ENCODE results near the gene NRP1. TPM values are rescaled to one million over a fixed set of nuclear protein-coding genes. Genes with fewer than 3 reads are reported as not detected.
"Not testable (repeated sequence)": the region's sequence is repeated elsewhere in the genome, so short reads cannot be mapped to it uniquely, and the experiment has no call there.

The NRP1 gene
- total and polyA plus RNA-seq, 9 donors = 80.1 to 140 (median 112) TPM

DNA sequence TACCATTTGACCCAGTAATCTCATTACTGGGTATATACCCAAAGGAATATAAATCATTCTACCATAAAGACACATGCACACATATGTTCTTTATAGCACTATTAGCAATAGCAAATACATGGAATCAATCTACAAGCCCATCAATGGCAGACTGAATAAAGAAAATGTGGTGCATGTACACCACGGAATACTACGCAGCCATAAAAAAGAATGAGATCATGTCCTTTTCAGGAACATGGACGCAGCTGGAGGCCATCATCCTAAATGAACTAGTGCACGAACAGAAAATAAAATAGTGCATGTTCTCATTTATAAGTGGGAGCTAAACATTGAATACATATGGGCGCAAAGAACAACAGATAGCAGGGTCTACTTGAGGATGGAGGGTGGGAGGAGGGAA lies 26.6 kb downstream of the NRP1 start:
- DNase-seq = no peak
- Histone ChIP-seq H3K27me3 (ENCODE audit: control insufficient read depth, insufficient read depth, low read length) (no peaks in the 10 kb centered on the region), H3K4me3 (ENCODE audit: low read length) (no peak overlapping the region), H3K36me3 (ENCODE audit: control insufficient read depth, insufficient read depth, low read length) (peaks cover 10% of the 10 kb centered on the region), H3K9me3 (replicated peaks; ENCODE audit: control insufficient read depth, low read depth, low read length) (peaks cover 4% of the 10 kb centered on the region), H3K4me1 (ENCODE audit: control insufficient read depth, insufficient read depth, low read length) (peaks cover 10% of the 10 kb centered on the region), H3K27ac (ENCODE audit: low read length) (no peak overlapping the region)
- WGBS (ENCODE audit: insufficient coverage) = 100% methylated on average over 3 of the region's 5 CpGs

DNA sequence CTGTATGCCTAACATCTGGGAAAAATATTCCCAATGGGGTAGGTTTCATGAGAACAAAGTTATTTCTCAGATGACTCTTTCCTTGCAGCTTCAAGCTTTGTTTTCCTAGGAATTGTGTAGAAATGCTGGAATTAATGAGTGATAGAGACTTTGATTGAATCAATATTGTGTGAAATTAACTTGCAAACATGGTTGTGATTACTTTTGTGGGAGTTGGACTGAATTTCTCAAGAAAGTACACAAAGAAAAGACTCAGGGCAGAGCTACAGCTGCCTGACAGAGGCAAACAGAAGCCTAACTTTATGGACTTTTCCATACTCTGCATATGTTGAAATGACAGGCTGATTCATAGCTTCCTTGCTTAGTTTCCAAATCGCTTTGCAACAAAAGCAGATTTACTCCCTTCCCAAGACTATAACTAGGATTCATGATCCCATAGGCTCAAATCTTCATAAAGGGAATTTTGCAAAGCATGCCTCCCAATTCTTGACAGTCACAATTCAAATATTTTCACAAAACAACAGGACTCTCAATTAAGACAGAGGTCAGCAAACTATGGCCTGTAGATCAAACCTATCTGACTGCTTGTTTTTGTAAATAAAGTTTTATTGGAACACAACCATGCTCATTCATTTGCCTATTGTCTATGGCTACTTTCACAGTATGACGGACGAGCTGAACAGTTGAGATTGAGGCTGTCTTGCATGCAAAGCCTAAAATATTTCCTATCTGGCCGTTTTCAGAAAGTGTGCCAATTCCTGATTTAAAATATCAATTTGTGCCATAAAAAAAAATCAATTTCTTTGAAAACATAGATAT lies 27.6 kb downstream of the NRP1 start:
- peaks cover 17% of the 10 kb centered on the region for H3K4me1 ChIP-seq (ENCODE audit: control insufficient read depth, insufficient read depth, low read length)

DNA sequence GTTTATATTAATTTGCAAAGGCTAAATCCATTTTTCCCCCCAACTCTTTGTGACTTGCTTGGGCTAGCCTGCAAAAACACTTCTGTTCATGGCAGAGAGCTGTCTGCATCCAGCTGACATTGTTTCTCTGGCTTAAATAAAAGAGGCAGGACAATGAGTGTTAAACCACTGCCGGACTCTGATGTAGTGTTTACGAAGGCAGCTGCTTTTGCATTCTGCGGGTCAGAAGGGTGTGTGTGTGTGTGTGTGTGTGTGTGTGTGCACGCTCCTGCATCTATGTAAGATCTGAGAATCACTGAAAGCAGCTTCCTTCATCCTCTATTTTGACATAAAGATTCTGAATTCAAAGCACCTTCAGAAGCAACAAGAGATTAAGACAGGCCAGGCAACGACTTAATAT lies 28.3 kb downstream of the NRP1 start:
- DNase-seq = peak; percentile 68
- H3K36me3 ChIP-seq (ENCODE audit: control insufficient read depth, insufficient read depth, low read length) = peaks cover 10% of the 10 kb centered on the region
- peak overlapping the region; percentile 1 for H3K27ac ChIP-seq (ENCODE audit: low read length)
- H3K27me3 ChIP-seq (ENCODE audit: control insufficient read depth, insufficient read depth, low read length) = no peaks in the 10 kb centered on the region
- peaks cover 4% of the 10 kb centered on the region for H3K9me3 ChIP-seq (replicated peaks; ENCODE audit: control insufficient read depth, low read depth, low read length)
- peaks cover 16% of the 10 kb centered on the region for H3K4me1 ChIP-seq (ENCODE audit: control insufficient read depth, insufficient read depth, low read length)
- WGBS (ENCODE audit: insufficient coverage) = no CpG with 5 or more reads among the region's 5 CpGs
- H3K4me3 ChIP-seq (ENCODE audit: low read length) = no peak overlapping the region

More for the DNA sequence above, 27.6 kb downstream of the NRP1 start:
- 25% methylated on average over 1 of the region's 4 CpGs for WGBS (ENCODE audit: insufficient coverage)
- Histone ChIP-seq H3K9me3 (replicated peaks; ENCODE audit: control insufficient read depth, low read depth, low read length) (peaks cover 4% of the 10 kb centered on the region), H3K4me3 (ENCODE audit: low read length) (no peak overlapping the region), H3K27me3 (ENCODE audit: control insufficient read depth, insufficient read depth, low read length) (no peaks in the 10 kb centered on the region), H3K36me3 (ENCODE audit: control insufficient read depth, insufficient read depth, low read length) (peaks cover 10% of the 10 kb centered on the region), H3K27ac (ENCODE audit: low read length) (peak overlapping the region; percentile 26)
- DNase-seq = peak; percentile 80

DNA sequence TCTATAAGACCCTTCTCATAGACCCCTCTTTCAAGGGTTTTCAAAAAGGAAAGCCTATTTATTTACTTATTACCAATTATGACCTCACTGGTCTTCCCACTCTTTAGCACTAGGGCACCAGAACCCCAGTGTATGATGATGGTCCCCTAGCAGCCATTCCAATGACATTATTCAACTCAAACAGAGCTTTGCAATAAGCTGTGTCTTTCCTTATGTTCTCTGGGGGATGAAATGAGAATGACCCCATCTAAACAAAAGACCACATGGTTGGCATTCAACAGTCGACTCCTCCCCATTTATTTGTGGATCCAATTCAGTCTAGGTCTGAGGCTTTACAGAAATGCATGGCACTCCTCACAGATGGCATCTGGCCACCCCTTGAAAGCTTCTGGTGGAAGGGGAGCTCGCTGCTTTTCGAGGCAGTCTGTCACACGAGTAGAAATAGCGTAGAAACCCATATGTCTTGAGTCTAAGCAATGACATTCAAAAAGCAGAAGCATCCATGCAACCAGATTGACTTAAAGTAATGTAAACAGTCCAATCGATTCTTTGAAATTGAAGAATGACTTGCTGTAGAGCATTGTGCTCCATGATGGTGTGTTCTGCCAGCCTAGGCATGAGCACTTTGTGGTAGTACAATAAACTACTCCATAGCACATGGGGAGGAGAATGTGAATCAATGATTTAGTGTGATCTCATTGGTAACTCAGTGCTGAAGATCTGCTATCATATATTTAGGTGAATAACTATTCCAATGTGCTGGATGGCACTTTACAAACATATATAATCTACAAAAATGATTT lies 29.8 kb downstream of the NRP1 start:
- Histone ChIP-seq H3K4me1 (ENCODE audit: control insufficient read depth, insufficient read depth, low read length) (peaks cover 14% of the 10 kb centered on the region), H3K27me3 (ENCODE audit: control insufficient read depth, insufficient read depth, low read length) (no peaks in the 10 kb centered on the region), H3K27ac (ENCODE audit: low read length) (peak overlapping the region; percentile 42), H3K9me3 (replicated peaks; ENCODE audit: control insufficient read depth, low read depth, low read length) (peaks cover 4% of the 10 kb centered on the region), H3K36me3 (ENCODE audit: control insufficient read depth, insufficient read depth, low read length) (peaks cover 8% of the 10 kb centered on the region), H3K4me3 (ENCODE audit: low read length) (no peak overlapping the region)
- WGBS (ENCODE audit: insufficient coverage) = 92% methylated on average over 2 of the region's 6 CpGs
- DNase-seq = no peak

DNA sequence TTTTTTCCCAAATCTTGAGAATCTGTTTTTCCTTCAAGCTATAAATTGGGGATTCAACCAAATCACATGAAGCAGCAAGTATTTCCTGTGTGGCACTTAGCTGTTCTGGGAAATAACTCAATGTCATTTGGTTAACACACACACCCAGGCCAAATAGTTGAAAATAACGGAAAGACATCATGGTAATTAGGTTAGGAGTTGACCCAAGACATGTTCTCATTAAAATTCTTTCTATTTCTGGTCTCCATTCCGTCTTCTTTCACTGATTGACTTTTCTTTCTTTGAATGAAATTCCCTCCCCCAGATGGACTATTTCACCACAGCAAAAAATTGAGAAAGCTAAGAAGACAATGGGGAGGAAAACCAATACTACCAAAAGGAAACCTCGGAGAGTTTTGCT lies 30.5 kb downstream of the NRP1 start:
- WGBS (ENCODE audit: insufficient coverage) = 80% methylated on average over 1 of the region's 3 CpGs
- Histone ChIP-seq H3K4me3 (ENCODE audit: low read length) (no peak overlapping the region), H3K36me3 (ENCODE audit: control insufficient read depth, insufficient read depth, low read length) (peaks cover 8% of the 10 kb centered on the region), H3K27ac (ENCODE audit: low read length) (peak overlapping the region; percentile 42), H3K9me3 (replicated peaks; ENCODE audit: control insufficient read depth, low read depth, low read length) (peaks cover 4% of the 10 kb centered on the region), H3K27me3 (ENCODE audit: control insufficient read depth, insufficient read depth, low read length) (no peaks in the 10 kb centered on the region), H3K4me1 (ENCODE audit: control insufficient read depth, insufficient read depth, low read length) (peaks cover 18% of the 10 kb centered on the region)
- no peak for DNase-seq

DNA sequence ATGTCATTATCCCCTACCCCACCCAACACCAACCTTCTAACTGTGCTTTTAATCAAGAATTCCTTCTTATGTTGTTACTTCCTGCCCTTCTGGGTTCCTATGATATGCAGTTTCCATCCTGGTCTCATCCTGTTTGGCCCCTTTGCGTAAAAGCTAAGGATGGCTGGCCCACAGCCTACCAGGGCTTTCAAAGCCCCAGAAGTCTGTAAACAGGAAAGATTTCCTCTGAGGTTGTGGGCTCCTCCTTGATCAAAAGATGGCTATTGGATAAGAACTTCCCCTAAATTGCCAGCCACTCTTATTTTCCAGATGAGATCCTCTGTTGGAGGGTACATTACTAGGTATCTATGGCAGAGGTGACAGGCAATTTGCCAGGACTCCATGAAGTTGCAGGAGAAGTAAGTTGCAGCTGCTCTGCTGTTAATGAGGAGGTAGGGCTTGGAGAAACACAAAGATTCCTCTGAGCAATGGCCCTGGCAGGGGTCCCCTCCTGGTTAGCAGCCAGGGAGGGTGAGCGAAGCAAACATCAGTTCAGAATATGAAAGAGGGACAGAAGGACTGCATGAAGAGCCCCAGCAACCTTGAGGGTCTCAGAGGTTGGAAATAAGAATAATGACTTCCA lies 32.1 kb downstream of the NRP1 start:
- 60% methylated on average over 1 of the region's 2 CpGs for WGBS (ENCODE audit: insufficient coverage)
- H3K4me1 ChIP-seq (ENCODE audit: control insufficient read depth, insufficient read depth, low read length) = peaks cover 23% of the 10 kb centered on the region
- H3K27ac ChIP-seq (ENCODE audit: low read length) = peak overlapping the region; percentile 69
- no peak overlapping the region for H3K4me3 ChIP-seq (ENCODE audit: low read length)
- H3K36me3 ChIP-seq (ENCODE audit: control insufficient read depth, insufficient read depth, low read length) = peaks cover 8% of the 10 kb centered on the region
- peak; percentile 71 for DNase-seq
- H3K9me3 ChIP-seq (replicated peaks; ENCODE audit: control insufficient read depth, low read depth, low read length) = no peaks in the 10 kb centered on the region
- no peaks in the 10 kb centered on the region for H3K27me3 ChIP-seq (ENCODE audit: control insufficient read depth, insufficient read depth, low read length)

DNA sequence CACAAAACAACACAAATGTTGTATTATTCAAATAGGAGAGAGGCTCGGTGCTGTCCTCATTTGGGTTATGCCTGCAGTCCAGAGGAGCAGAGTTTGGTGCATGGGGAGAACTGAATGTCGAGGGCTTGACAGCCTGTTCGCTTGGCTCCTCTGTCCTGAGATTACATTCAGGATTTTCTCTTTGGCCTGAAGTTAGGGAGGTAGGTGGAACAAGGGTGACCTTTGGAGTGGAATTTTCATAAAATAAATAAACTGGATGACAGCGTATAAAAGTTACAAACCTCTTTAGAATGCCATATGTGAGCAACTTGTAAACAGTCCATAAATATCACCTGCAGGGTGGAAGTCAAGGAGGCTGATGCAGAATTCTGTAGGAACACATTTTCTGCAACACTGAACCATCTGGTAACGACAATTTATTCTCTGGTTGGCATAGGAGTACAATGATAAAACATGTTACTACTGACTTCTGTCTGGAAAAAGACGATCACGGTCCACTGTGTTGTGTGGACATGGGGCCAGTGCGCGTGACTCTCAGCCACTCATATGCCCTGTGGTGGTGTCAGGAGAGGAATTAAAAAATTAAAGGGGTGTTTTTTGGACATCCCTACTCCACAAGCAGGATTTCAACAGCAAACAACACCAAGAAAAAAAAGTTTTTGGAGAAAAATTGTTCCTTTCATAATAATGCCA lies 33.2 kb downstream of the NRP1 start:
- peaks cover 12% of the 10 kb centered on the region for H3K36me3 ChIP-seq (ENCODE audit: control insufficient read depth, insufficient read depth, low read length)
- DNase-seq = no peak
- WGBS (ENCODE audit: insufficient coverage) = 66% methylated on average over 3 of the region's 9 CpGs
- H3K9me3 ChIP-seq (replicated peaks; ENCODE audit: control insufficient read depth, low read depth, low read length) = no peaks in the 10 kb centered on the region
- no peak overlapping the region for H3K27ac ChIP-seq (ENCODE audit: low read length)
- peaks cover 26% of the 10 kb centered on the region for H3K4me1 ChIP-seq (ENCODE audit: control insufficient read depth, insufficient read depth, low read length)
- H3K4me3 ChIP-seq (ENCODE audit: low read length) = no peak overlapping the region
- H3K27me3 ChIP-seq (ENCODE audit: control insufficient read depth, insufficient read depth, low read length) = no peaks in the 10 kb centered on the region

DNA sequence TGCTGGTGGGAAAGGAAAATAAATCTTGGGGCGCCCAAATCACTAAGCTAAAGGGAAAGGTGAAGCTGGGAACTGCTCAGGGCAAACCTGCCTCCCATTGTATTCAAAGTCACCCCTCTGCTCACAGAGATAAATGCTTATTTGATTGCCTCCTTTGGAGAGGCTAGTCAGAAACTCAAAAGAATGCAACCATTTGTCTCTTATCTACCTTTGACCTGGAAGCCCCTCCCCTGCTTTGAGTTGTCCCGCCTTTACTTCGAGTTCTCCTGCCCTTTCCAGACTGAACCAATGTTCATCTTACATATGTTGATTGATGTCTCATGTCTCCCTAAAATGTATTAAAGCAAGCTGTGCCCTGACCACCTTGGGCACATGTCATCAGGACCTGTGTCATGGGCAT lies 33.9 kb downstream of the NRP1 start:
- not testable (repeated sequence) for DNase-seq; H3K9me3 ChIP-seq (replicated peaks; ENCODE audit: control insufficient read depth, low read depth, low read length); H3K4me3 ChIP-seq (ENCODE audit: low read length); H3K27me3 ChIP-seq (ENCODE audit: control insufficient read depth, insufficient read depth, low read length); H3K27ac ChIP-seq (ENCODE audit: low read length)
- Histone ChIP-seq H3K36me3 (ENCODE audit: control insufficient read depth, insufficient read depth, low read length) (peaks cover 12% of the 10 kb centered on the region), H3K4me1 (ENCODE audit: control insufficient read depth, insufficient read depth, low read length) (peaks cover 27% of the 10 kb centered on the region)
- WGBS (ENCODE audit: insufficient coverage) = no CpG with 5 or more reads among the region's 3 CpGs

DNA sequence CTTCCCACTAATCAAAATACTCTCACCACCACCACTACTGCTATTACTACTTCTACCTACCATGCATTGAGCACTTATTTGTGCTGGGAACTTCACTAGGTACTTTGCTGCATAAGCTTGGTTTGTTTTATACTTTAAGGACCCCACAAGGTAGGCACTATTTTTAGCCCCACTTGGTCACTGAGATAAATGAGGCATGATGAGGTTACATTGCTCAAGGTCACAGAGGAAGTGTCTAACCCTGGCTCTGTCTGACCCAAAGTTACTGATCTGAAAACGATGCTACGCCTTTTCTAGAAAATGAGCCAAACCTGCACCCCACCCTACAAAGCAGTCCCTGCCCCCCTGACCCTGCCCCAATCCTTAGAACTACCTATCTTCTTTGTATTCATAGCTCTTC lies 35.6 kb downstream of the NRP1 start:
- Histone ChIP-seq H3K36me3 (ENCODE audit: control insufficient read depth, insufficient read depth, low read length) (peaks cover 9% of the 10 kb centered on the region), H3K9me3 (replicated peaks; ENCODE audit: control insufficient read depth, low read depth, low read length) (no peaks in the 10 kb centered on the region), H3K27ac (ENCODE audit: low read length) (no peak overlapping the region), H3K4me3 (ENCODE audit: low read length) (no peak overlapping the region), H3K27me3 (ENCODE audit: control insufficient read depth, insufficient read depth, low read length) (no peaks in the 10 kb centered on the region), H3K4me1 (ENCODE audit: control insufficient read depth, insufficient read depth, low read length) (peaks cover 21% of the 10 kb centered on the region)
- no peak for DNase-seq
- 87% methylated on average over 2 of the region's 2 CpGs for WGBS (ENCODE audit: insufficient coverage)

All from muscle of leg (tissue), 11 donors.